HepG2 (cell line): ENCODE results near the gene UBTD2. TPM values are rescaled to one million over a fixed set of nuclear protein-coding genes. Genes with fewer than 3 reads are reported as not detected.
A peak's percentile ranks its signal among the peaks of the same experiment; 100 is the strongest.

Experiments
- CBX1 ChIP-seq: IDR thresholded peaks from one replicate; pipeline ENCODE4 v1.6.1; 2016; ENCODE audit warnings: antibody characterized with exemption, low read depth
- FOSL2 ChIP-seq: sonication (generic); formaldehyde crosslinking; IDR thresholded peaks from 2 replicates; pipeline ENCODE4 v1.4.0; 2020; ENCODE audit warnings: missing genetic modification reagents
- HNF4A ChIP-seq: sonication (generic); formaldehyde crosslinking; IDR thresholded peaks from 2 replicates; pipeline ENCODE4 v1.4.0; 2020; ENCODE audit warnings: missing genetic modification reagents
- HOMEZ ChIP-seq: IDR thresholded peaks from 2 replicates; pipeline ENCODE4 v1.6.1; 2016; ENCODE audit warnings: low read depth
- NCOR1 ChIP-seq: fragments of 200-600 bp; sonication (generic); IDR thresholded peaks from 2 replicates; pipeline ENCODE4 v1.7.0; 2017; ENCODE audit warnings: antibody characterized with exemption, low read length, borderline replicate concordance
- NR2F6 ChIP-seq, 2 experiments: IDR thresholded peaks; 2 replicates each; pipeline ENCODE4 v1.6.1; 2016; ENCODE audit warnings: antibody characterized with exemption in 1 of 2, mild to moderate bottlenecking in 1 of 2
- RARA ChIP-seq: IDR thresholded peaks from 2 replicates; pipeline ENCODE4 v1.6.1; 2016; ENCODE audit warnings: missing genetic modification reagents, missing compliant biosample characterization
- RBAK ChIP-seq: sonication (generic); formaldehyde crosslinking; IDR thresholded peaks from 2 replicates; pipeline ENCODE4 v1.5.1; 2020; ENCODE audit warnings: mild to moderate bottlenecking, missing genetic modification reagents
- SOX6 ChIP-seq, 2 experiments: fragments of 450-650 bp in 1 of 2; sonication (generic) in 1 of 2; formaldehyde crosslinking in 1 of 2; IDR thresholded peaks; 2 replicates each; pipeline versions ENCODE4 v1.4.0 to v1.6.1; 2017 to 2020; ENCODE audit warnings: antibody characterized with exemption in 1 of 2, mild to moderate bottlenecking in 1 of 2, missing genetic modification reagents in 1 of 2
- TOE1 ChIP-seq: sonication (generic); formaldehyde crosslinking; IDR thresholded peaks from 2 replicates; pipeline ENCODE4 v1.4.0; 2020; ENCODE audit warnings: mild to moderate bottlenecking, missing genetic modification reagents
- ZBTB37 ChIP-seq: sonication (generic); formaldehyde crosslinking; IDR thresholded peaks from 2 replicates; pipeline ENCODE4 v1.4.0; 2020; ENCODE audit warnings: mild to moderate bottlenecking, missing genetic modification reagents
- ZFP91 ChIP-seq: sonication (generic); formaldehyde crosslinking; IDR thresholded peaks from 2 replicates; pipeline ENCODE4 v1.9.0; 2022; ENCODE audit warnings: missing genetic modification reagents, mild to moderate bottlenecking, borderline replicate concordance
- ZNF20 ChIP-seq: sonication (generic); formaldehyde crosslinking; IDR thresholded peaks from 2 replicates; pipeline ENCODE4 v1.4.0; 2020; ENCODE audit warnings: mild to moderate bottlenecking, moderate library complexity, missing genetic modification reagents
- ZNF34 ChIP-seq: sonication (generic); formaldehyde crosslinking; IDR thresholded peaks from 2 replicates; pipeline ENCODE4 v1.4.0; 2020; ENCODE audit warnings: mild to moderate bottlenecking, missing genetic modification reagents, borderline replicate concordance
- ZNF343 ChIP-seq: sonication (generic); formaldehyde crosslinking; IDR thresholded peaks from 2 replicates; pipeline ENCODE4 v1.4.0; 2020; ENCODE audit warnings: mild to moderate bottlenecking, missing genetic modification reagents
- ZNF460 ChIP-seq: sonication (generic); formaldehyde crosslinking; IDR thresholded peaks from 2 replicates; pipeline ENCODE4 v1.5.1; 2020; ENCODE audit warnings: missing genetic modification reagents, mild to moderate bottlenecking, borderline replicate concordance
- ZNF549 ChIP-seq: sonication (generic); formaldehyde crosslinking; IDR thresholded peaks from 2 replicates; pipeline ENCODE4 v1.5.0; 2020; ENCODE audit warnings: missing genetic modification reagents
- ZNF687 ChIP-seq: sonication (generic); formaldehyde crosslinking; IDR thresholded peaks from 2 replicates; pipeline ENCODE4 v1.5.1; 2020; ENCODE audit warnings: mild to moderate bottlenecking, missing genetic modification reagents, moderate library complexity
- polyA plus RNA-seq, 8 experiments: library from polyadenylated mRNA; depleted of rRNA in 3 of 8; stranded (reverse) in 7 of 8; unstranded in 1 of 8; fragments of >200 nt; fragmentation: Illumina TruSeq in 4 of 8; extraction: Trizol in 4 of 8; gene quantifications; 2 replicates each; pipeline versions ENCODE4 v1.2.1 to v1.2.3, GENCODE V29; 2011 to 2016; ENCODE audit warnings: low read depth in 4 of 8, missing spikeins in 1 of 8, mixed read lengths in 1 of 8; ENCODE audit not compliant: insufficient read depth in 1 of 8
- total RNA-seq, 5 experiments: library from RNA; depleted of rRNA; stranded (reverse); fragments of >200 nt; fragmentation: Illumina TruSeq; extraction: Trizol; gene quantifications; 2 replicates each; pipeline ENCODE4 v1.2.3, GENCODE V29; 2016; ENCODE audit warnings: low read depth in 1 of 5
- TF ChIP-seq, protein P1 (sequence below): sonication (generic); formaldehyde crosslinking; IDR thresholded peaks from 2 replicates; pipeline ENCODE4 v1.8.0; 2022; ENCODE audit warnings: missing genetic modification reagents, mild to moderate bottlenecking, inconsistent platforms, borderline replicate concordance

UBTD2 gene
- total and polyA plus RNA-seq, 2 of the 13 experiments (the other 11 are each of a cell fraction or from before 2014, with no cell fraction given): 15.2 to 24.1 TPM

- peak; percentile 16; the same call in 1 of the 2 replicates for TF ChIP-seq HOMEZ (CRISPR knock-in tag)
- peak; percentile 64 for TF ChIP-seq ZBTB37 (CRISPR knock-in tag)
- TF ChIP-seq HNF4A (CRISPR knock-in tag): peak; percentile 86
- TF ChIP-seq, protein P1, sequence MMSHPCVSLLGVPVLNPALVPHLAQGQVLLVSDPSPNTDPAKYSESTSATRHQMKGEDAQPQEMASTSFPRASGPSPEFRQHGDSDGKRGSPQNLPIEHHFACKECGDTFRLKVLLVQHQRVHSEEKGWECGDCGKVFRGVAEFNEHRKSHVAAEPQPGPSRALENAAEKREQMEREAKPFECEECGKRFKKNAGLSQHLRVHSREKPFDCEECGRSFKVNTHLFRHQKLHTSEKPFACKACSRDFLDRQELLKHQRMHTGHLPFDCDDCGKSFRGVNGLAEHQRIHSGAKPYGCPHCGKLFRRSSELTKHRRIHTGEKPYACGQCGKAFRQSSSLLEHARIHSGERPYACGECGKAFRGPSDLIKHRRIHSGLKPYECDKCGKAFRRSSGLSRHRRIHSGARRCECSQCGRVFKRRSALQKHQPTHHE (CRISPR knock-in tag): no peak
- no peak for TF ChIP-seq RBAK
- TF ChIP-seq FOSL2 (CRISPR knock-in tag): no peak
- TF ChIP-seq SOX6 (IDR thresholded peaks at IDR 0.05): no peak
- TF ChIP-seq SOX6 (CRISPR knock-in tag; IDR thresholded peaks at IDR 0.05): peak; percentile 58; the same call in 1 of the 2 replicates
- no peak for TF ChIP-seq ZNF460 (CRISPR knock-in tag)
- no peak for TF ChIP-seq ZNF343 (CRISPR knock-in tag)
- 0 out of 2 replicates have a peak, but pooled peaks have one; percentile 20 for TF ChIP-seq NR2F6 (IDR thresholded peaks at IDR 0.05)
- no peak for TF ChIP-seq NR2F6 (CRISPR knock-in tag; IDR thresholded peaks at IDR 0.05)
- TF ChIP-seq CBX1: no peak
- no peak for TF ChIP-seq TOE1 (CRISPR knock-in tag)
- peak; percentile 29 for TF ChIP-seq RARA (CRISPR knock-in tag)
- no peak for TF ChIP-seq ZNF34 (CRISPR knock-in tag)
- TF ChIP-seq ZNF549 (CRISPR knock-in tag): no peak
- TF ChIP-seq ZNF687 (CRISPR knock-in tag): no peak
- peak; percentile 64; the same call in 1 of the 2 replicates for TF ChIP-seq ZFP91 (CRISPR knock-in tag)
- TF ChIP-seq NCOR1: peak; percentile 59; the same call in 1 of the 2 replicates
- TF ChIP-seq ZNF20 (CRISPR knock-in tag): no peak
Observed at GRCh38 chr5:172294831-172295230, 11.3 kb upstream of the UBTD2 start (continued).
